22Rv1 (cell line): ENCODE measurements around the gene DCLK3.

ENCODE experiments used
- H3K27ac ChIP-seq: fragments of 450-650 bp; 2 replicates; pipeline ENCODE4 v1.5.1; 2017
- ZFX ChIP-seq: fragments of 450-650 bp; IDR thresholded peaks from 2 replicates; pipeline ENCODE4 v1.6.1; 2017; ENCODE audit warnings: antibody characterized with exemption, borderline replicate concordance
- TF ChIP-seq, protein P1 (sequence below): fragments of 450-650 bp; IDR thresholded peaks from 2 replicates; pipeline ENCODE4 v1.5.1; 2017; ENCODE audit warnings: mild to moderate bottlenecking

The DCLK3 gene

GRCh38 chr3:36784138-36784635 lies 19.8 kb upstream of the DCLK3 start:
- no peak overlapping the region for H3K27ac ChIP-seq
- no peak for TF ChIP-seq ZFX
- TF ChIP-seq, protein P1, sequence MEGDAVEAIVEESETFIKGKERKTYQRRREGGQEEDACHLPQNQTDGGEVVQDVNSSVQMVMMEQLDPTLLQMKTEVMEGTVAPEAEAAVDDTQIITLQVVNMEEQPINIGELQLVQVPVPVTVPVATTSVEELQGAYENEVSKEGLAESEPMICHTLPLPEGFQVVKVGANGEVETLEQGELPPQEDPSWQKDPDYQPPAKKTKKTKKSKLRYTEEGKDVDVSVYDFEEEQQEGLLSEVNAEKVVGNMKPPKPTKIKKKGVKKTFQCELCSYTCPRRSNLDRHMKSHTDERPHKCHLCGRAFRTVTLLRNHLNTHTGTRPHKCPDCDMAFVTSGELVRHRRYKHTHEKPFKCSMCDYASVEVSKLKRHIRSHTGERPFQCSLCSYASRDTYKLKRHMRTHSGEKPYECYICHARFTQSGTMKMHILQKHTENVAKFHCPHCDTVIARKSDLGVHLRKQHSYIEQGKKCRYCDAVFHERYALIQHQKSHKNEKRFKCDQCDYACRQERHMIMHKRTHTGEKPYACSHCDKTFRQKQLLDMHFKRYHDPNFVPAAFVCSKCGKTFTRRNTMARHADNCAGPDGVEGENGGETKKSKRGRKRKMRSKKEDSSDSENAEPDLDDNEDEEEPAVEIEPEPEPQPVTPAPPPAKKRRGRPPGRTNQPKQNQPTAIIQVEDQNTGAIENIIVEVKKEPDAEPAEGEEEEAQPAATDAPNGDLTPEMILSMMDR = no peak

DNA sequence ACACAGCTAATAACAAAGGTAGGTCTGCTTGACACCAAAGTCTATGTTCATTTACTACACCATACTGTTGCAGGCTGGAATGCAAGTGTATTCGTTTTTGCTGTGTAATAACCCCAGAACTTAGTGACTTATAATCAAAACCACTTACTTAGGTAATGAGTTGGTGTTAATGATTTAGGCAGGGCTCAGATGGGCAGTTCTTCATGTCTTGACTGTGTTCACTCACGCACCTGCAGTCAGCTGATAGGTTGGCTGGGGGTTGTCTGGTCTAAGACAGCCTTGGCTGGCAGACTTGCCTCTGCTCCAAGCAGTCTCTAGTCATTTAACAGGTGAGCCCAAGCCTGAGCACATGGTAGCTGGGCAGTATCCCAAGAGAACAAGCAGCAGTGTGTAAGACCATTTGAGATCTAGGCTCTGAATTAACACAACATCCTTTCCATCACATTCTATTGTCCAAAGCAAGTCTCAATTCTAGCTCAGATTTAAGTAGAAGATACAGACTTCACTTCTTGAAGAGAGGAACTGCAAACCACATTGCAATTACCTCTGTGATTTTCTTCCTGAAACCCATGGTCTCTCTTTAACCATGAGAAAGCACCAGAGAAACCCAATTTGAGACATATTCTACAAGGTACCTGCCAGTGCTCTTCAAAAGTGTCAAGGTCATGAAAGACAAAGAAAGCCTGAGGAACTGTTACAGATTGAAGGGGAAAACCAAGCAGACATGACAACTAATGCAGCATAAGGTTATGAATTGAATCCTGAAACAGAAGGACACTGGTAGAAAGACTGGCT lies 13.3 kb upstream of the DCLK3 start:
- no peak for TF ChIP-seq ZFX
- TF ChIP-seq, protein P1 = no peak
- peak overlapping the region; percentile 28 for H3K27ac ChIP-seq

- no peak overlapping the region for H3K27ac ChIP-seq
- TF ChIP-seq ZFX = no peak
- TF ChIP-seq, protein P1 = no peak
These were observed 12.1 kb upstream of the DCLK3 start for GRCh38 chr3:36776436-36776835.

GRCh38 chr3:36774052-36774451 lies 9.7 kb upstream of the DCLK3 start:
- TF ChIP-seq, protein P1 = no peak
- TF ChIP-seq ZFX = no peak
- no peak overlapping the region for H3K27ac ChIP-seq

GRCh38 chr3:36771931-36772330 lies 7.6 kb upstream of the DCLK3 start:
- H3K27ac ChIP-seq = no peak overlapping the region
- TF ChIP-seq ZFX = no peak
- TF ChIP-seq, protein P1 = no peak

- H3K27ac ChIP-seq = no peak overlapping the region
- no peak for TF ChIP-seq ZFX
- TF ChIP-seq, protein P1 = no peak
These were observed 5.6 kb upstream of the DCLK3 start for GRCh38 chr3:36769926-36770325.

DNA sequence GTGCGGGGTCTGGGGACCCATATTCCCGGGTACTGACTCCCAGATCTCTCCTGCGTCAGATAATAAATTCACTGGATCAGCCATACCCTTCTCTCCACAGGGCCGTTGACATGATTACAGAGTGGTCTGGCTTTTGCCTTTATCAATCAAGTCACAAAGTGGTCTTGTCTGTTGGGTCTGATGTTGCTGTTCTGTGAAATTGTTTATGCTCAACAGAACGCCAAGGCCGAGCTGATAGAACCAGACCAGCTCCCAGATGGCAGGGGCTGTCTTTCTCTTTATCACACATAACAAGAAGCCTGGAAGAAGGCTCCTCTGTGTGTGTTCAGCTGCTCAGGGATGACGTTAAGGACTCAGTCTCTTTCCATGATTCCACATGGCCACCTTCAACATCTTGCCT lies 751 bp upstream of the DCLK3 start:
- TF ChIP-seq, protein P1 = no peak
- no peak for TF ChIP-seq ZFX

More for the DNA sequence above, 751 bp upstream of the DCLK3 start:
- no peak overlapping the region for H3K27ac ChIP-seq
